Fibroblast of lung (primary cell): ENCODE results near the gene TFF2. TPM values are rescaled to one million over a fixed set of nuclear protein-coding genes. Genes with fewer than 3 reads are reported as not detected.

ENCODE experiments used
- DNase-seq, 2 donors: peaks; one replicate each; pipeline versions ENCODE4 v3.0.0 to v3.0.0-alpha.2; 2010; ENCODE audit warnings: low read depth in 2 of 2
- H2AFZ ChIP-seq: 2 replicates; pipeline ENCODE4 v1.5.1; 2012; ENCODE audit warnings: low read length, control low read depth, inconsistent platforms
- H3K27ac ChIP-seq: 2 replicates; pipeline ENCODE4 v1.5.1; 2011; ENCODE audit warnings: low read length, control low read depth; ENCODE audit not compliant: insufficient read depth
- H3K27me3 ChIP-seq: 2 replicates; pipeline ENCODE4 v1.5.1; 2011; ENCODE audit warnings: mild to moderate bottlenecking, low read length; ENCODE audit not compliant: control insufficient read depth, insufficient read depth
- H3K36me3 ChIP-seq: 2 replicates; pipeline ENCODE4 v1.5.1; 2011; ENCODE audit warnings: low read length; ENCODE audit not compliant: control insufficient read depth, insufficient read depth
- H3K4me1 ChIP-seq: 2 replicates; pipeline ENCODE4 v1.5.1; 2011; ENCODE audit warnings: low read length; ENCODE audit not compliant: control insufficient read depth, insufficient read depth; ENCODE audit errors: extremely low read depth
- H3K4me2 ChIP-seq: 2 replicates; pipeline ENCODE4 v1.5.1; 2011; ENCODE audit warnings: low read length, control low read depth; ENCODE audit not compliant: insufficient read depth; ENCODE audit errors: extremely low read depth
- H3K4me3 ChIP-seq, 4 experiments: fragments of 200-600 bp in 1 of 4; sonication (generic) in 1 of 4; replicated peaks in 1 of 4; 2 replicates each; pipeline ENCODE4 v1.5.1; 2011 to 2016; ENCODE audit warnings: low read length in 4 of 4, low read depth in 3 of 4, mild to moderate bottlenecking in 3 of 4, control low read depth in 2 of 4, inconsistent platforms in 1 of 4, mixed read lengths in 1 of 4; ENCODE audit not compliant: insufficient read depth in 1 of 4; ENCODE audit errors: control extremely low read depth in 1 of 4
- H3K79me2 ChIP-seq: 2 replicates; pipeline ENCODE4 v1.5.1; 2012; ENCODE audit warnings: mild to moderate bottlenecking, low read length, inconsistent platforms; ENCODE audit not compliant: control insufficient read depth, insufficient read depth
- H3K9ac ChIP-seq: 2 replicates; pipeline ENCODE4 v1.5.1; 2011; ENCODE audit warnings: mild to moderate bottlenecking, low read length, control low read depth; ENCODE audit not compliant: insufficient read depth
- H3K9me3 ChIP-seq: 2 replicates; pipeline ENCODE4 v1.5.1; 2012; ENCODE audit warnings: low read depth, low read length; ENCODE audit not compliant: control insufficient read depth, insufficient read depth
- H4K20me1 ChIP-seq: 2 replicates; pipeline ENCODE4 v1.5.1; 2011; ENCODE audit warnings: low read length; ENCODE audit not compliant: control insufficient read depth, insufficient read depth; ENCODE audit errors: extremely low read depth
- EZH2 ChIP-seq: IDR thresholded peaks from 2 replicates; pipeline ENCODE4 v1.5.1; 2012; ENCODE audit warnings: low read length, control low read depth, mild to moderate bottlenecking; ENCODE audit errors: missing control alignments
- polyA plus RNA-seq, 2 donors: library from polyadenylated mRNA; depleted of rRNA in 1 of 2; stranded (reverse) in 1 of 2; unstranded in 1 of 2; fragments of >200 nt; gene quantifications; 2 replicates each; pipeline ENCODE4 v1.2.1, GENCODE V29; 2011 to 2012; ENCODE audit warnings: missing spikeins in 1 of 2
- total RNA-seq: library from RNA; depleted of rRNA; stranded (reverse); fragments of >200 nt; gene quantifications from 2 replicates; pipeline ENCODE4 v1.2.1, GENCODE V29; 2014
- TF ChIP-seq, protein P1 (sequence below), 2 donors: IDR thresholded peaks in 1 of 2; conservative IDR thresholded peaks in 1 of 2; 1 replicate in 1 of 2; 2 replicates in 1 of 2; pipeline ENCODE4 v1.5.1; 2011 to 2012; ENCODE audit warnings: low read length in 2 of 2, control low read depth in 1 of 2, inconsistent platforms in 1 of 2, low read depth in 1 of 2, mild to moderate bottlenecking in 1 of 2

Gene TFF2
- total and polyA plus RNA-seq, 2 donors (not counting 1 experiment from before 2014, with no cell fraction given), result not detected

DNA sequence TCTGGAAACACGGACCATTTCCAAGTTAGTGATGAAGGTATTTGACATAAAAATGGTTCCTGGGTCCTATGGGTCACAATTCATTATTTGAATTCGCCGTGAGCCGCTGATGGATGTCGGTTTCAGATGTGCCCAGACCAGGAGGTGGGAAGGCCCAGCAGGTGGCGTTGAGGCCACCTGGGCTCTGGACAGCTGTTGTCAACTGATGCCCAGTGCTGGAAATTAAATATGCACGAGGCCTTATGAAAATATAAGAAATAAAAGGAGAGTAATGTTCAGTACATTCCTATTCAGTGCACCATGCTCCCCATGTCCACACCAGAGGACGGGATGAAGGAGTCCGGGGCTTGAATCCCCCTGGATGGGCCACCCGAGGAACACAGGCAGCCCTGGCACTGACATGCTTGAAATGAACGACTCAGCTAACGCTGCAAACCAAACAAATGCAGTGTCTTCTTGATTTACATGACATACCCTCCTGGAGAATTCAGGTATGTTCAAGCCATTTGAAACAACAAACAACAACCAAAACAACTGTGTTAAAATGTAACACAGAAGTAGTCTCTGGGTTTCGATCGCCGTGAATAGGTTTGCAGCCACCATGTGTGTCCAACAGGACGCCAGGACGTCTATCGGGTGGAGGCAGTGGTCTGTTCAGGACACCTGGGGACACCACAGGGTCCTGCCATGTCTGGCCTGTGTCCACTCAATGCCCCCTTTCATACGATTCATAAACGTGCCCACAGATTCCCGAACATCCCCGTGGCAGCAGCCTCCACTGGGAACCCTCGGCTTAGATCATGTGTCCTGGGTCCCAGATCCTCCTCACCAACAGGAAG is 41.7 kb downstream of the TFF2 start:
- H3K9me3 ChIP-seq, result no peaks in the 10 kb centered on the region
- DNase-seq, result no peak
- no peaks in the 10 kb centered on the region for H3K36me3 ChIP-seq

DNA sequence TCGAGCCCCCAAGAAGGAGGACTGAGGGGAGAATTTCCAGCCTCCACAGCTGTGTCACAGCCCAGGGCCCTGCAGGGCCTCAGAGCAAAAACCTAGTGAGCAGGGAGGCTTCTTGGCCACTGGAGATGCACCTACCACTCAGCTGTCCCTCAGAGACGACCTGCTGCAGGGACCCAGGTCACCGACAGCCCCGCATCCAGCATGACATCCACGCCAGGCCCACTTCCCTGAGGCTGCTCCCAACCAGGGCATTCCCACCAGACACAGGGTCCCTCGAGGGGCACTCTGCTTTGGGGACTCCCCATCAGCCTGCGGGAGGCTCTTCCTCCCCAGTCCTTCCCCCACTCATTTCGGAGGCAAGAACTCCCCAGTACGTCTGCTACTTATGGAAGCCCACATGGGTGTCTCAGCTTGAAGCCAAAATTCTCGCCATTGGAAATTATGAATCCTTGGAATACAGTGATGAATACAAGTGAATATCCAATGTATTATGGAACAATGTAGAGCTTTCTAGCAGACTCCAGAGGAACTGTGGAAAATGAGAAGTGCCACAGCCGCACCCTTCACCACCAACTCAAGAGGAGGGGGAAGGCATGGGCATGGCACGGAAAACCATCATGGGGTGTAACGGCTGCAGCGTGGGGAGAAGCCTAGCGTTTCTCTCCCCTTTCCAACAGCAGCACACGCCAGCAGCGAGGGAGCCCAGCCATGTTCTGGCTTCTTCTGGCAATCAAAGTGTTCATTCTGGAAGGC is 42.5 kb downstream of the TFF2 start:
- no peaks in the 10 kb centered on the region for H3K9me3 ChIP-seq
- H3K4me2 ChIP-seq, result no peak overlapping the region
- no peaks in the 10 kb centered on the region for H3K27me3 ChIP-seq
- H3K27ac ChIP-seq, result no peak overlapping the region
- H3K79me2 ChIP-seq, result no peaks in the 10 kb centered on the region
- no peak overlapping the region for H3K4me3 ChIP-seq
- H2AFZ ChIP-seq, result no peak overlapping the region
- no peak overlapping the region for H3K9ac ChIP-seq
- DNase-seq, result no peak
- H3K4me1 ChIP-seq, result no peaks in the 10 kb centered on the region
- TF ChIP-seq EZH2, result no peak
- TF ChIP-seq, protein P1, sequence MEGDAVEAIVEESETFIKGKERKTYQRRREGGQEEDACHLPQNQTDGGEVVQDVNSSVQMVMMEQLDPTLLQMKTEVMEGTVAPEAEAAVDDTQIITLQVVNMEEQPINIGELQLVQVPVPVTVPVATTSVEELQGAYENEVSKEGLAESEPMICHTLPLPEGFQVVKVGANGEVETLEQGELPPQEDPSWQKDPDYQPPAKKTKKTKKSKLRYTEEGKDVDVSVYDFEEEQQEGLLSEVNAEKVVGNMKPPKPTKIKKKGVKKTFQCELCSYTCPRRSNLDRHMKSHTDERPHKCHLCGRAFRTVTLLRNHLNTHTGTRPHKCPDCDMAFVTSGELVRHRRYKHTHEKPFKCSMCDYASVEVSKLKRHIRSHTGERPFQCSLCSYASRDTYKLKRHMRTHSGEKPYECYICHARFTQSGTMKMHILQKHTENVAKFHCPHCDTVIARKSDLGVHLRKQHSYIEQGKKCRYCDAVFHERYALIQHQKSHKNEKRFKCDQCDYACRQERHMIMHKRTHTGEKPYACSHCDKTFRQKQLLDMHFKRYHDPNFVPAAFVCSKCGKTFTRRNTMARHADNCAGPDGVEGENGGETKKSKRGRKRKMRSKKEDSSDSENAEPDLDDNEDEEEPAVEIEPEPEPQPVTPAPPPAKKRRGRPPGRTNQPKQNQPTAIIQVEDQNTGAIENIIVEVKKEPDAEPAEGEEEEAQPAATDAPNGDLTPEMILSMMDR (conservative IDR thresholded peaks at IDR 0.05 in 1 of 2, IDR thresholded peaks at IDR 0.05 in 1 of 2; ENCODE audit: low read depth in 1 of 2, low read length in 2 of 2), result no peak
- no peaks in the 10 kb centered on the region for H3K36me3 ChIP-seq
- H4K20me1 ChIP-seq, result no peaks in the 10 kb centered on the region

More for the DNA sequence above, 41.7 kb downstream of the TFF2 start:
- Histone ChIP-seq H3K9ac (no peak overlapping the region), H3K4me1 (no peaks in the 10 kb centered on the region), H3K79me2 (no peaks in the 10 kb centered on the region), H3K4me2 (no peak overlapping the region), H3K27me3 (no peaks in the 10 kb centered on the region), H3K4me3 (no peak overlapping the region), H4K20me1 (no peaks in the 10 kb centered on the region), H2AFZ (no peak overlapping the region), H3K27ac (no peak overlapping the region)
- no peak for TF ChIP-seq EZH2
- TF ChIP-seq, protein P1 (conservative IDR thresholded peaks at IDR 0.05 in 1 of 2, IDR thresholded peaks at IDR 0.05 in 1 of 2; ENCODE audit: low read depth in 1 of 2, low read length in 2 of 2), result no peak

DNA sequence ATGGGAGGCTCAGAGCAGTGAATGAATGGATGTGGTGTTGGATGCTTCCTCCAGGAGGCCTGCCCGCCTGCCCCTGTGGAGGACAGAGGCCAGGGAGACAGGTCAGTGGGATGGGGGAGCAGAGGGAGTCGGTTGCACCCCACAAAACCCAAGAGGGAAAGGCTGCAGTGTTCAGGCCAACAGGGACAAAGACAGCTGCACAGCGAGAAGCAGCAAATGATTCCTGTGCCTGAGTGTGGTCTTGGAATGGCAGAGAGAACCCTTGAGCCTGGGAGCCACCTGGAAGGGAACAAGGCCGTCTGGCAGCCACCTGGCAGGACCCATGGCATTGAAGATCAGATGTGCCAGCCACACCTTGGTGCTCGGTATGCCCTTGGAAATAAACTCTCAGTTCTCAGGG is 43.7 kb downstream of the TFF2 start:
- Histone ChIP-seq H3K27me3 (no peaks in the 10 kb centered on the region), H3K9ac (no peak overlapping the region), H2AFZ (no peak overlapping the region), H3K27ac (no peak overlapping the region), H3K9me3 (no peaks in the 10 kb centered on the region), H3K4me2 (no peak overlapping the region), H4K20me1 (no peaks in the 10 kb centered on the region), H3K4me1 (no peaks in the 10 kb centered on the region), H3K4me3 (no peak overlapping the region), H3K36me3 (no peaks in the 10 kb centered on the region), H3K79me2 (no peaks in the 10 kb centered on the region)
- no peak for DNase-seq
- TF ChIP-seq, protein P1 (conservative IDR thresholded peaks at IDR 0.05 in 1 of 2, IDR thresholded peaks at IDR 0.05 in 1 of 2; ENCODE audit: low read depth in 1 of 2, low read length in 2 of 2), result no peak
- no peak for TF ChIP-seq EZH2
